A673 (cell line): Measurements from ENCODE around the gene GMEB2.

Experiments used
- EZH2 ChIP-seq: fragments of 200-600 bp; sonication (generic); IDR thresholded peaks from 2 replicates; pipeline ENCODE4 v1.6.1; 2017; ENCODE audit warnings: borderline replicate concordance, low read depth, mild to moderate bottlenecking, mixed read lengths, antibody characterized with exemption, low read length; ENCODE audit not compliant: poor library complexity, severe bottlenecking
- TF ChIP-seq, protein P1 (sequence below): fragments of 300-800, 200-600 bp; sonication (generic); conservative IDR thresholded peaks from 2 replicates; pipeline ENCODE4 v1.5.1; 2017; ENCODE audit warnings: low read depth, mild to moderate bottlenecking, antibody characterized with exemption, low read length, moderate library complexity, mixed read lengths

DNA sequence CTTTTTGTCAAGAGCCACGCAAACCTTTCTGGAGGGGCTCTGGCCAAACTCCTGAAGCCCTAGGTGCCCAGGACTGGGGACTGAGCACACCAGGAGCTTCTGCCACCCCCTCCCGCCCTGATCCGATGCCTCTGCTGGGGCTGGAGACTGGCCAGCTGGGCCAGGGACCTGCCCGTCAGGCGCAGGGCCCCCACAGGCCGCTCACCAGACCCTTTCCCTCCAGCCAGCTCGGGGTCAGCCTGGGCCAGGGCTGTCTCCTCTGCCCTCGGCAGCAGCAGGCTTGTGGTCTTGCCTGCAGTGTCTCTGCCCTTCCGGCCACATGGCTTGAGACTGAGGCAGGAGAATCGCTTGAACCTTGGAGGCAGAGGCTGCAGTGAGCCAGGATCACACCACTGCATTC lies 45.8 kb upstream of the GMEB2 start:
- TF ChIP-seq, protein P1, sequence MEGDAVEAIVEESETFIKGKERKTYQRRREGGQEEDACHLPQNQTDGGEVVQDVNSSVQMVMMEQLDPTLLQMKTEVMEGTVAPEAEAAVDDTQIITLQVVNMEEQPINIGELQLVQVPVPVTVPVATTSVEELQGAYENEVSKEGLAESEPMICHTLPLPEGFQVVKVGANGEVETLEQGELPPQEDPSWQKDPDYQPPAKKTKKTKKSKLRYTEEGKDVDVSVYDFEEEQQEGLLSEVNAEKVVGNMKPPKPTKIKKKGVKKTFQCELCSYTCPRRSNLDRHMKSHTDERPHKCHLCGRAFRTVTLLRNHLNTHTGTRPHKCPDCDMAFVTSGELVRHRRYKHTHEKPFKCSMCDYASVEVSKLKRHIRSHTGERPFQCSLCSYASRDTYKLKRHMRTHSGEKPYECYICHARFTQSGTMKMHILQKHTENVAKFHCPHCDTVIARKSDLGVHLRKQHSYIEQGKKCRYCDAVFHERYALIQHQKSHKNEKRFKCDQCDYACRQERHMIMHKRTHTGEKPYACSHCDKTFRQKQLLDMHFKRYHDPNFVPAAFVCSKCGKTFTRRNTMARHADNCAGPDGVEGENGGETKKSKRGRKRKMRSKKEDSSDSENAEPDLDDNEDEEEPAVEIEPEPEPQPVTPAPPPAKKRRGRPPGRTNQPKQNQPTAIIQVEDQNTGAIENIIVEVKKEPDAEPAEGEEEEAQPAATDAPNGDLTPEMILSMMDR, result no peak
- TF ChIP-seq EZH2, result no peak
